Kidney glomerular epithelial cell (primary cell): ENCODE data around the gene INPP1.
"Not testable (repeated sequence)": the region's sequence is repeated elsewhere in the genome, so short reads cannot be mapped to it uniquely, and the experiment has no call there.

Source experiments
- DNase-seq: peaks from one replicate; lab custom pipeline; 2025; lab: John Stamatoyannopoulos, UW

Gene INPP1, protein sequence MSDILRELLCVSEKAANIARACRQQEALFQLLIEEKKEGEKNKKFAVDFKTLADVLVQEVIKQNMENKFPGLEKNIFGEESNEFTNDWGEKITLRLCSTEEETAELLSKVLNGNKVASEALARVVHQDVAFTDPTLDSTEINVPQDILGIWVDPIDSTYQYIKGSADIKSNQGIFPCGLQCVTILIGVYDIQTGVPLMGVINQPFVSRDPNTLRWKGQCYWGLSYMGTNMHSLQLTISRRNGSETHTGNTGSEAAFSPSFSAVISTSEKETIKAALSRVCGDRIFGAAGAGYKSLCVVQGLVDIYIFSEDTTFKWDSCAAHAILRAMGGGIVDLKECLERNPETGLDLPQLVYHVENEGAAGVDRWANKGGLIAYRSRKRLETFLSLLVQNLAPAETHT

DNA sequence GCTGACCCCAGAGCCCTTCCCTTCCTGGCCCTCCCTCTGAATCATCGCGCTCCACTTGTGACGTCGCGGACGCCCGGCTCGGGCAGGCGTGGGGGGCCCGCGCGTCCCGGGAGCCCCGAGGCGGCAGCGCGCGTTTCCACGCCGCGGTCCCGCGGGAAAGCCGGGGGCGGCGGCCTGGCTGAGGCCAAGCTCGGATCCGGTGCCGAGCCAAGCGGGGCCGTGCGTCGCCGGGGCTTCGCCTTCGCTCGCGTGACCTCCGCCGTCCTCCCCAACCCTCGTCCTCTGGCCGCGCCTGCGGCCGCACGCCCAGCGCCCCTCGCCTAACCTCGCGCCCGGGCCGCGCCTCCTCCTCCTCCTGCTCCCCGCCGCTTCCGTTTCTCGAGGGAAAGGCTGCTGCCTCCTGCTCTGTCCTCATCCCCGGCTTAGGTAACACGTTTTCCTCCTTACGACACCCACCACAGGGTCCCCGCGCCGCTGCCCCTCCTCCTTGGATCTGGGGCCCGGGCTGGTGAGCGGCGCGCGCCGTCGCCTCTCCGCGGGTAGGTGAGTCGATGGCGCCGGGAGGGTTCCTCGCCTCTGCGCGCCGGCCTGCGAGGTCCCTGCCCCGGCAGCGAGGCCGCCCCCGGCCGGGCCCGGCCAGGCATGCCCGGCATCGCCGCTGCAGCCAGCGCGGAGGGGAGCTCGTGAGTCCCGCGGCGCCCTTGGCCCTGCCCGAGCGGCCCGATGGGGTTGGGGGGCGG lies at the start of gene INPP1:
TSS of gene INPP1 (plus strand) at position 54 of the 740 bp plus-strand sequence. CDS start 16,514 bp downstream, outside the sequence.
- DNase-seq: peak; percentile 38

DNA sequence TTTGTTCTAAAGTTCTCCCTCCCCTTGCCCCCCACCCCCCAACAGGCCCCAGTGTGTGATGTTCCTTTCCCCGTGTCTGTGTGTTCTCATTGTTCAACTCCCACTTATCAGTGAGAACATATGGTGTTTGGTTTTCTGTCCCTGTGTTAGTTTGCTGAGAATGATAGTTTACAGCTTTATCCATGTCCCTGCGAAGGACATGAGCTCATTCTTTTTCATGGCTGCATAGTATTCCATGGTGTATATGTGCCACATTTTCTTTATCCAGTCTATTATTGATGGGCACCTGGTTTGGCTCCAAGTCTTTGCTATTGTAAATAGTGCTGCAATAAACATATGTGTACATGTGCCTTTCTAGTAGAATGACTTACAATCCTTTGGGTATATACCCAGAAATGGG lies 45.5 kb upstream of the INPP1 start:
- DNase-seq: not testable (repeated sequence)

DNA sequence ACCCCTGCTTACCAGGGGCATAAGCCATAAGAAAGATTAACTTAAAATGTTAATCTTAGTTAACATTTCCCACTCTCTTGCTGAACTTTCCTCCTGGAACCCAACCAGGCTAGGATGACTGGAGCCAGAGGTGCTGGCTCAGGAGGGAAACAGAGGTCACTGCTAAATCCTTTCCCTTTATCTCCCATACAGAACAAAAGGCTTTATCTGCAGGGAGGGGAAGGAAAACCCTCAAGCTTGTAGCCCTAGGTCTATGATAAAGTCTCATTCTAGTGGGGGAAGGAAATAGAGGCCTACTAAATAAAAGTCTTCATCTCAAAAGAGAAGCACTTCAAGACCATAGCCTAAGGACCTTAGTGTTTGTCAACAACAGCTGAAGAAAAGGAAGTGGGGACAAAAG lies 42.4 kb upstream of the INPP1 start:
- DNase-seq: no peak

DNA sequence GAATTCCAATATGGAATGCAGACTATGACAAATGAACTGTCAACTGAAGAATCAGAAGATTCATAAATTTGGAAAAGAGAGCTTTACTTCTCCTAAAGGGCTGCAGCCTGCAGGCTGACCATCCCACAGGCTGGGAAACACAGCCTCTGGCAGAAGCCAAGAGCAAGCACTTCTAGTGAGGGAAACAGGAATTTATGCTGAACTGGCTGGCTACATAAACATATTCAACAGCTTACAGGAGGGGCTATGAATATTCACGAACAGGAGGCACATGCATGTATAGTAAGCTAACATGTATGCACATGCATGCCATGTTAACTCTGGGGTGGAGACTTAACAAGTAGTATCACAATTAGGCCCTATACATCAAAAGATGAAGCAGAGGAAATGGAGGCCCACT lies 41.3 kb upstream of the INPP1 start:
- no peak for DNase-seq

DNA sequence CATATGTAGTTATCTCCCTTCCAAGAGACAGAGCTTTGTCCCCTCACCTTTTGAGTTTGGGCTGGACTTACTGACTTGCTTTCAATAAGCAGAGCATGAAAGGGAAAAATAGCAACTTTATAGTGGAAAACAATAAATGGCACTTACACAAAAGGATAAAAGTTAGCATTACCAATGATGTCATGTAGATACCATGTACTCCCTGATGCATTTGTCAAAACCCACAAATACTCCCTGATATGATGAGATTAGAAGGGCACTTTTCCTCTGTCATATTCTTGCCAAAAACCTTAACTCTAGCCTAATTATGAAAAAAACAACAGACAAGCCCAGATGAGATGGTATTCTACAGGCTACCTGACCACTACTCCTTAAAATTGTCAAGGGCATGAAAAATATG lies 39.7 kb upstream of the INPP1 start:
- no peak for DNase-seq

DNA sequence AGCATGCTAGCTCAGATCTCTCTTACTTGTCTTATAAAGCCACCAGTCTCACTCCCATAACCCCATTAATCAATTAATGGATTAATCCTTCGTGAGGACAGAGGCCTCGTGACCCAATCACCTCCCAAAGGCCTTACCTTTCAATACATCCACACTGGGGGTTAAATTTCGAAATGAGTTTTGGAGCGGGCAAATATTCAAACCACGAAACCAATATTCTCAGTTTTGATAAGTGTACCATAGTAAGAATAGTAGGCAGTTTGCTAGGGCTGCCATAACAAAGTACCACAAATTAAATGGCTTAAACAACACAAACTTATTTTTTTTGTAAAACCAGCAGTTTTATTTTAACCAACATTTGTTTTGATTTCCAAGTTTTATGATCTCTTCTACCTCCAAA lies 39.0 kb upstream of the INPP1 start:
- no peak for DNase-seq

DNA sequence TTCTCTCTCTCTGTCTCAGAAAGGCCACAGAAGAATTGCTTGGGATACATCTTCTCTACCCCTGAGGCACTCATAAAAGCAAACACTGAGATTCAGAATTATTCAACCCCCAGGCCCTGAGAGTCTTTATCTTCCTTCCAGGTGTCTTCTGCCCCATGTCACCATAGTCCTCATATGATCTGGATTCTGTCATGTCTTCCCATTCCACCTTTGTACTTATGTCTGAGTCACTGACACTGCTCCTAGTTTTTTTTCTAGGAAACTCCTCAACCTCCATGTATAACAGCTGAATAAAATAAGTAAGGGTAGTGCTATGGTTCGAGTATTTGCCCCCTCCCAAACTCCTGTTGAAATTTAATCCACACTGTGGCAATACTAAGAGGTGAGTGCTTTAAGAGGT lies 35.4 kb upstream of the INPP1 start:
- no peak for DNase-seq

DNA sequence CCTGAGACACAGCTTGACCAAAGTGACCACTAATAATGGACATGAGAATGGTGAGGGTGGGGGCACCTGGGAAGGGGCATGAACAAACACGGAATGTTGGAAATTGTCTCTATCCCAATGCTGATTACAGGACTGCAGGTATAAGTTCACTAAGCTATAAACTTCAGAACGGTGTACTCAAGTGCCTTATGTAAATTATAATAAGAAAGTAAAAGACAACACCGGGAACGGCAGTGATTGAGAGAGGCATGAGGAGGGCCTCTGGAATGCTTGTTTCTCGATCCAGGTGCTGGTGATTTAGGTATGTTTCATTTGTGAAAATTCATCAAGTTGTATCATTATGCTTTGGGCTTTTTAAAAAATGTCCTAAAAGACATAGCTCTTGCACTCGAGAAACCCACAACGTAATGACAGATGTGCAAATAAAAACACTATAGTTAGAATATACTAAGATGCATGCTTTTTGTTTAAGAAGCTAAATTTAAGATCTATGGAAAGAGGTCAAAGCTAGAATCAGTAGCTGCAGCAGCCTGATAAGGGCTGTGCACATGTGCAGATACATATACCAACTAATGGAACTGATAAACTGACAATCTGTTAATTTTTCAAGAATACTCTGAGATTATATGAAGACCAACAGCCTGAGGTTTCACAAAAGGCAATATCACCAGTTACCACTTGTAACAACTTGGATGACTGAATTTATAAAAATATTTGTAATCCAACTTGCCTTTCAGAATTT lies 31.3 kb upstream of the INPP1 start:
- DNase-seq: no peak

DNA sequence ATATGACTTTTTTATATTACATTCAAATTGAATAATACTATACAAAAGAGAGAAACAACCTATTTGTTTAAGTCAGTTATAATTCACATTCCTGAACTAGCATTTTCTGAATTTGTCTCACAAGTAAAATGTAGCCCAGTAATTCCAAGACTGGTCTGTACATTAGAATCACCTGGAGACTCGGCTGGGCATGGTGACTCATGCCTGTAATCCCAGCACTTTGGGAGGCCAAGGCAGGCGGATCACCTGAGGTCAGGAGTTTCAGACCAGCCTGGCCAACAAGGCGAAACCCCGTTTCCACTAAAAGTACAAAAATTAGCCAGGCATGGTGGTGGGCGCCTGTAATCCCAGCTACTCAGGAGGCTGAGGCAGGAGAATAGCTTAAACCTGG lies 30.8 kb upstream of the INPP1 start:
- not testable (repeated sequence) for DNase-seq

DNA sequence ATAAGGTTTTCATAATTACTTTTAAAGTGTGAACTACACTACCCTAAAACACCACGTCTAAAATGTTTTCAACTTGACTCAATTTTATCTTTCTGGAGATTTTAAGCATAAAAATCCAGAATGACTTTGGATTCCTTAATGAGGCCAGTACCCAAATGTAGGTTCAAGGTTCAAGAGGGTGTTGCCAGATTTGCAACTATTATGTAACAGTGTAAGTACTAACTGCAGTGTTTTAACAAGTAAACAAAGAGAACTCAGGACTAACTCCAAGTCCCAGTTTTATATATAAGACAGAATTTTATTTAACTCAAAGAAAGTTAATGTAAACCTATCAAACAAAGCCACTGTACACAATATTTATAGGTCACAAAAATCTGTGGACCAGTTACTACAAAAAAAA lies 29.5 kb upstream of the INPP1 start:
- DNase-seq: no peak

DNA sequence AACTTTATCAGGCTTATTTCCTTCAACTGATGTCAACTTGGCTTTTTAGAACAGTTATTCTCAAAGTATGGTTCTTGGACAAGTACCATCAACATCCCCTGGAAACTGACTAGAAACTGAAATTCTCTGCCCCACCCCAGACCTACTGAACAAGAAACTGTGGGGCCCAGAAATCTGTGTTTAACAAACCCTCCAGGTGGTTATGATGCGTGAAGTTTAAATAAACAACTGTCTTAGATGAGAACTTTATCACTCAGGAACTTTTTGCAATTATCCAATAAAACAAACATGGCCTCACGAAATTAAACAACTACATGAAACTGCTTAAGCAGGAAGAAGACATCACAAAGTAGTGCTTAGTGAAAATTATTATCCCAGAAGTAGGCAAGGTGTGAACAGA lies 28.1 kb upstream of the INPP1 start:
- no peak for DNase-seq

DNA sequence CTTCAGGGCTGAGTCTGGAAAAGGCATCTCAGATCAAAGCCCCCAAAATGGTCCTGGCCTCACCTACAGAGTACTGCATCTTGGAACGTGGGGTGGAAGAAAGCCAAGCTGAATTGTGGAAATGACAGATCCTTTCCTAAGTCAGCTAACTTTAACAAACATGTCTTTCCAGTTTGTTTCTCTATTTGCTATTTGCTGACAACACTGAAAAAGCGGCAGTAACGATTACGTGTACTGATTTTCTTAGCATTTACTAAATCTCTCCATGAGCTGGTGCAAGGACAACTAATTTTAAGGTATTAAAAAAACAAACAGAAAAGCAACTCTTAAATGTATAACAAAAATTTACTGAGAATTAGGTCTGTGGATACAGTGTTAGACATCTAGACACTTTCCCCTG lies 24.9 kb upstream of the INPP1 start:
- DNase-seq: no peak

DNA sequence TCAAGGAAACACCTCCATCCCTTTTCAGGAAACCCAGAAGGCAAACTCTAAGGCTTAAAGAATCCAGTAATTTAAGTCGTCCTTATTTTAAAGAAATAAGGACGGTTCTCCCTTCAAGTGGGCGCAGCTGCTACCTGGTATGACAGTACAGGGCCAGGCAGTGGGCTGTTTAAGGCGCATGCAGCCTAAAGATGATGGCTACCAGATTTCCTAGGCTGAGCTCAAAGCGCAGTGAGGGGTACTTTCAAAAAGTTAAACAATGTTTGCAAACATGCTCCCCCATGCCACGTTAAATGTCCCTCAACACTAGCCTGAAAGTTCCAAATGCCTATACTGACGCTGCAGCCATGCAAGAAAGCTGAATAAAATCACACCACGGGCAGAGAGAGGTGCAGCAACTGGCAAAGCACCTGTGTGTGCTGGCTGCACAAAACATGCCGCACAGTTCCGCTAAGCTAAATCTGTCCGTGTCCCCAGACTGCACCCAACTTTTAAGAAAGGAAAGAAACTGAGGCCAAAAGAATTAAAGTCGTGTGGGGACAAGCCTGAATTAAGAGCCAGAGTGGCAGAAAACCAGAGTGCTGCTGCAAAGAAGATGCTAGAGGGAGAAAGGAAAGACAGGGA lies 24.3 kb upstream of the INPP1 start:
- no peak for DNase-seq

DNA sequence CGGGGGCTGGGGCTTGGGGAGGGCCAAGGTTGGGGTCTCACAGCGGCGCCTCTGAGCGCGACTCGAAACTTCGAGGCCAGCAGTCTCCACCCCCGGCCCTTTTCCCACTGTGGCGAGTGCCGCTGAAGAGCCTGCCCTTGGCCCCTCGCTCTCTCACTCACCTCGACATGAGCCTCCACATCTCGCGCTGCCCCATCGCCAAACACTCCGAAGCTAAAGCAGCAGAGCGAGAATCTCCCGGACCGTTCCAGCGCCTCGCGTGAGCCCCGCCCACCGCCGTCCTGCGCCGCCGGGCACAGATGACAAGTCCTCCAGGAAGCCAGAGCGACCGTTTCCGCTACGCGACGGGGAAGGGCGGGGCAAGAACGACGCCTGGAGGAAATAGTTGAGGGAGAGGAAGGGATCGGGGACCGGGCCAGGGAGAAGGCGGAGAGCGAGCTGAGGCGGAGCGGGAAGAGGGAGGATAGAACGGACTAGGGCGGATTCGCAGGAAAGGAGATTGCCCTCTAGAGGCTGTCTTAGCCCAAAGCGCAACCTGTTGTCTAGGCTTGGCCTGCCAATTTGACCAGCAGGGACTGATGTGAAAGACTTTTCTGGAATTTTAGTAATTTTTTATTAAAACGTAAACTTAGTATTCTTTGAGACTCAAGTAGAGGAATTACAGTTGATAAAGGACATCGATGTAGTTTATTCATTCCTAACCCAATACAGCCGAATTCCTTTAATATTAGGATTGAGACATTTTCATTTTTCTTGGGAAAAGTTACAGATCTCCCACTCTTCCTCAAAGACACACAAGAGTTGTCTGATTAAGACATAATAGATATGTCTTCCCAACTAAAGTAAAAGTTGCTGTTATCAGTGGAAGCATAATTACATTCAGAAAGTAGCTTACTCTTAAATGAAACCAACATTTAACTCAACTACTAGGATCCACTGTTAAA lies 23.6 kb upstream of the INPP1 start, which contains the start of gene HIBCH:
TSS of gene HIBCH (minus strand) at position 272 of the 944 bp plus-strand sequence. CDS start at position 196, 76 bp downstream.
- peak; percentile 99 for DNase-seq

DNA sequence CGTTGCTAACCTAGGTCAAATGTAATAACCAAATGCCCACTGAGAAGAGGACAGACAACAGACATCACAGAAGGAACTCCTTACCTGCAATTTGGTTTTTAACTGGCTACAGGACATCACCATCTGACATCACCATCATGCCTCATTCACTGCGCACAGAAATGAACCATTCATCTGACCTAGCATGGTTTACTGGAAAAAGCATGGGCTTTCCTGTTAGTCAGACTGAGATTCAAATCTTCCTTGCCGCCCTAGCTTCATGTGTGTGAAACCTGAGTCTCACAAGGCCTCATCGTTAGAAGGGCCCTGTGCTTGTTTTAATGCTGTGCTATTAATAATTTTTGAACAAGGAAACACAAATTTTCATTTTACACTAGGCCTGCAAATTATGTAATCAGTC lies 22.7 kb upstream of the INPP1 start:
- no peak for DNase-seq

DNA sequence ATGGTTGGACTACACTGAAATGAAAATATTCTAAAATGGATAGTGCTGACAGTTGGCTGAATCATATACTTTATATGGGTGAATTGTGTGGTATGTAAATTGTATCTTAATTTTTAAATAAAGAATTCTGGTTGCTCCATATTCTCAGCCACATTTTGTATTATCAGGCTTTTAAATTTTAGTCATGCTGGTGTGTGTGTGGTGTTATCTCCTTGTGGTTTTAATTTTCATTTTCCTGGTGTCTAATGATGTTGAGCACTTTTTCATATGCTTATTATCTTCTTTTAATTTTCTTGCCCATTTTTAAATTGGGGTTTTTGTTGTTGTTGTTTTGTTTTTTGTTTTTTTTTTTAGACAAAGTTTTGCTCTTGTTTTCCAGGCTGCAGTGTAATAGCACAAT lies 20.0 kb upstream of the INPP1 start:
- DNase-seq: no peak

DNA sequence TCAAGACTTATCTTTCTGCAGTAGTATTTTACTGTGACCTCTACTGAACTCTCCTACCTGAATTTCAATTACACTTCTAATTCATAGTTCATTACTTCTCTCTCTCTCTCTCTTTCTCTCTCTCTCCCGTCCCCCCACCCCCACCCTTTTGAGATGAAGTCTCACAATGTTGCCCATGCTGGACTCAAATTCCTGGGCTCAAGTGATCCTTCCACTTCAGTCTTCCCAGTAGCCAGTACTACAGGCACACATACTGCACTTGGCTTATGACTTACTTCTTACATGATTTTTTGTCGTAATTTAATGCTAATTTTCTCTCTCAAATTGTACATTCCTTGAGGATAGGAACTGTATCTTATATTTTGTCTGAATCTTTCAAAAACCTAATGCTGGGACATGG lies 17.8 kb upstream of the INPP1 start:
- DNase-seq: no peak

DNA sequence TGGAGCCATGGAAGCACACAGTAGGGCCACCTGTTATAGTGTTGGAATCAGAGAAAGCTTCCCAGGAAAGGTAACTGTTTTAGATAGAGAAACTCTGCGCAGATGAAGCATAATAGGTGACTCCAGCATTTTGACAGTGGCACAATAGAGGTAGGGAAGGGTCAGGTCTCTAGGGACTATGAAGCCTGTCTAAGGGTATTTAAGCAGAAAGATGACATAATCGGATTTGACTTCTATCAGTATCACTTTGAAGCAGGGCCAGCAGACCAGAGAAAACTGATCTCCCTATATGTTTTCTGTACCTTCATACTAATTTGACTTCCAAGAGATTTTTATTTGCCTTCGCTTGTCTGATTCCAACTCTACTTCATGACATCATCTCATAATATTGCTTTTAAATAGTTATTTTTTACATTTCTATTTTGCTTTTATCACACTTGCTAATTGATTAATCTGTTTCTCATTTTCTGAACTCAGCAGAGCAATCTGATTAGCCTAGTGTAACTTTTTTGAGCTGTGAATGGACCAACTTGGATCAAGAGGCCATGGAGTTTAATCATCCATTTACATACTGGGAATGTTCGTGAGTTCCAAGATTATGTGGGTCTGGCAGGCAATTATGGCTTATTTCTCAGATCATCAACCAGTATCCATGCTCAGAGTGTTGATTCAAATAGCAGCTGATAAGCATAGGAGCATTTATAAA lies 15.4 kb upstream of the INPP1 start:
- no peak for DNase-seq

DNA sequence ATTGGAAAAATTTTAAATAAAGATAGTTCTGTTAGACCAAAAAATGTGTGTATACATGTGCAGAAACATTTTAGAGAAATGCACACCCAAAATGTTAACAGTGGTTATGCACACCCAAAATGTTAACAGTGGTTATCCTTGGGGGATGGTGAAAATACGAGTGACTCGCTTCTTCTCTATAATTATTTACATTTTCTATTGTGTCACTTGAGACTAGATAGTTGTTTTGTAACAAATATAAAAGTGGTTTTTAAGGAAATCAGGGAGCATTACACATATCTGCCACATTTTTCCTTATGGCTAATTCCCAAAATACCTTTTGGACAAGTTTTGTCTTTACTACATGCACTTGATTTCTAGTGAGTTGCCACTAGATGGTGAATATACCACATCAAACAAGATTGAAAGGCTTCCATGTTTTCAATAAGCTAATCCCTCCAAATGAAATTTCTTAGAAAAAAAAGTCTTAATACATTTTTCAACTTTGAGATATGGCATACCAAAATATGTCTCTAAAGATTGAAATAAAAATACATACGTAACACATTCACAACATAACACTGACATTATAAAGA lies 14.7 kb upstream of the INPP1 start:
- no peak for DNase-seq

DNA sequence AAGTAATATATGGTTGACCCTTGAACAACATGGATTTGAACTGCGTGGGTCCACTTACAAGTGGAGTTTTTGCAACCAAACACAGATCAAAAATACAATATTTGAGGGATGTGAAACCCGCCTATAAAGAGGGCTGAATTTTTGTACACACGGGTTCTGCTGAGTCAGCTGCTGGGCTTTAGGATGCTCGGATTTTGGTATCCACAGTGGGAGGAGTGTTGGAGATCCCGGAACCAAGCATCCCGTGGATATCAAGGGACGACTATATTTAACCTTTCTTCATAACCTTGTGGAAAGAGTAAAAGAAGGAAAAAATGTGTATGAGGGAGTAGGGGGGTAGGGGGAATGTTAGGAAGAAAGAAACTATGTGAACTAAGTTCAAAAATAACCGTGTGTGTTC lies 10.0 kb upstream of the INPP1 start:
- no peak for DNase-seq
